A549 (cell line): Measurements from ENCODE around the gene C1orf105.

Experiments used
- CHD2 ChIP-seq: fragments of 150-350 bp; IDR thresholded peaks from 2 replicates; pipeline ENCODE4 v1.6.1; 2014; ENCODE audit warnings: low read length; ENCODE audit not compliant: partially characterized antibody
- EHMT2 ChIP-seq: fragments of 200-600 bp; sonication (generic); IDR thresholded peaks from 2 replicates; pipeline ENCODE4 v1.6.1; 2016; ENCODE audit warnings: antibody characterized with exemption, low read depth, mild to moderate bottlenecking, moderate library complexity
- EP300 ChIP-seq, 2 experiments: fragments of >200 bp; sonication (Bioruptor Twin); formaldehyde crosslinking; IDR thresholded peaks; 2 replicates in 1 of 2; 3 replicates in 1 of 2; pipeline ENCODE4 v1.6.1; 2016 to 2017
- FOSB ChIP-seq: fragments of 250-450 bp; sonication (Bioruptor Pico); IDR thresholded peaks from 2 replicates; pipeline ENCODE4 v1.5.0; 2020; ENCODE audit warnings: mild to moderate bottlenecking, moderate library complexity
- HOXA7 ChIP-seq: fragments of 250-450 bp; sonication (Bioruptor Pico); IDR thresholded peaks from 2 replicates; pipeline ENCODE4 v1.5.0; 2020; ENCODE audit warnings: mild to moderate bottlenecking, moderate library complexity
- KDM1A ChIP-seq: fragments of 200-600 bp; sonication (generic); IDR thresholded peaks from 2 replicates; pipeline ENCODE4 v1.6.1; 2016; ENCODE audit warnings: low read depth, mild to moderate bottlenecking
- MAZ ChIP-seq: fragments of 150-350 bp; IDR thresholded peaks from 2 replicates; pipeline ENCODE4 v1.6.1; 2014; ENCODE audit warnings: antibody characterized with exemption, low read depth, low read length, borderline replicate concordance
- RARB ChIP-seq: fragments of 250-450 bp; sonication (Bioruptor Pico); IDR thresholded peaks from 2 replicates; pipeline ENCODE4 v1.8.0; 2021; ENCODE audit warnings: mild to moderate bottlenecking, moderate library complexity
- ZNF302 ChIP-seq: fragments of 250-450 bp; sonication (Bioruptor Pico); IDR thresholded peaks from 2 replicates; pipeline ENCODE4 v1.9.0; 2021; ENCODE audit warnings: inconsistent platforms, mild to moderate bottlenecking, moderate library complexity
- TF ChIP-seq, protein P1 (sequence below): fragments of 250-450 bp; sonication (Bioruptor Pico); IDR thresholded peaks from 2 replicates; pipeline ENCODE4 v1.5.0; 2021; ENCODE audit warnings: mild to moderate bottlenecking, moderate library complexity, borderline replicate concordance
- TF ChIP-seq, protein P2 (sequence below): fragments of >200 bp; sonication (Bioruptor Twin); formaldehyde crosslinking; IDR thresholded peaks from 3 replicates; pipeline ENCODE4 v1.5.1; 2016
- TF ChIP-seq, protein P3 (sequence below): fragments of >200 bp; sonication (Bioruptor Twin); formaldehyde crosslinking; IDR thresholded peaks from 3 replicates; pipeline ENCODE4 v1.6.1; 2016

DNA sequence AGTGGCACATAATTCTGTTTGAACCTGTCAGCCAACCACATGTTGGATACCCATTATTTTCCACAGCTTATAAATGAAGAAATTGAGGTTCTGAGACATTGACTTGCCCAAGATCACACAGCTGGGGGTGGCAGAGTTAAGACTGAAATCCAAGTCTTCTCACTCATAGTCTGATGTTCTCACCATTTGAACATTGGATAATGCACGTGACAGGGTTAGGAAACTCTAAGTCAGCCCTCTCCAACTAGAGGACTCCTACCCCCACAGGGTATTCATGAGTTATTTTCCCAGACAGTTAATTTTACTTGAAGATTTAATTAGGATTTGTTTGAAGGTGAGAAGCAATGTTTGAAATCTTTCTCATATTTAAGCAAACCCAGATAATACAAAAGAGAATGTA lies 38.1 kb upstream of the C1orf105 start:
- TF ChIP-seq EHMT2 (no peak), EP300 (IDR thresholded peaks at IDR 0.05) (no peak), RARB (CRISPR knock-in tag) (no peak), KDM1A (no peak), FOSB (no peak), MAZ (no peak), ZNF302 (CRISPR knock-in tag) (no peak), HOXA7 (CRISPR knock-in tag) (no peak), CHD2 (no peak)
- TF ChIP-seq, protein P1, sequence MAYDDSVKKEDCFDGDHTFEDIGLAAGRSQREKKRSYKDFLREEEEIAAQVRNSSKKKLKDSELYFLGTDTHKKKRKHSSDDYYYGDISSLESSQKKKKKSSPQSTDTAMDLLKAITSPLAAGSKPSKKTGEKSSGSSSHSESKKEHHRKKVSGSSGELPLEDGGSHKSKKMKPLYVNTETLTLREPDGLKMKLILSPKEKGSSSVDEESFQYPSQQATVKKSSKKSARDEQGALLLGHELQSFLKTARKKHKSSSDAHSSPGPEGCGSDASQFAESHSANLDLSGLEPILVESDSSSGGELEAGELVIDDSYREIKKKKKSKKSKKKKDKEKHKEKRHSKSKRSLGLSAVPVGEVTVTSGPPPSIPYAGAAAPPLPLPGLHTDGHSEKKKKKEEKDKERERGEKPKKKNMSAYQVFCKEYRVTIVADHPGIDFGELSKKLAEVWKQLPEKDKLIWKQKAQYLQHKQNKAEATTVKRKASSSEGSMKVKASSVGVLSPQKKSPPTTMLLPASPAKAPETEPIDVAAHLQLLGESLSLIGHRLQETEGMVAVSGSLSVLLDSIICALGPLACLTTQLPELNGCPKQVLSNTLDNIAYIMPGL, result no peak
- TF ChIP-seq, protein P2, sequence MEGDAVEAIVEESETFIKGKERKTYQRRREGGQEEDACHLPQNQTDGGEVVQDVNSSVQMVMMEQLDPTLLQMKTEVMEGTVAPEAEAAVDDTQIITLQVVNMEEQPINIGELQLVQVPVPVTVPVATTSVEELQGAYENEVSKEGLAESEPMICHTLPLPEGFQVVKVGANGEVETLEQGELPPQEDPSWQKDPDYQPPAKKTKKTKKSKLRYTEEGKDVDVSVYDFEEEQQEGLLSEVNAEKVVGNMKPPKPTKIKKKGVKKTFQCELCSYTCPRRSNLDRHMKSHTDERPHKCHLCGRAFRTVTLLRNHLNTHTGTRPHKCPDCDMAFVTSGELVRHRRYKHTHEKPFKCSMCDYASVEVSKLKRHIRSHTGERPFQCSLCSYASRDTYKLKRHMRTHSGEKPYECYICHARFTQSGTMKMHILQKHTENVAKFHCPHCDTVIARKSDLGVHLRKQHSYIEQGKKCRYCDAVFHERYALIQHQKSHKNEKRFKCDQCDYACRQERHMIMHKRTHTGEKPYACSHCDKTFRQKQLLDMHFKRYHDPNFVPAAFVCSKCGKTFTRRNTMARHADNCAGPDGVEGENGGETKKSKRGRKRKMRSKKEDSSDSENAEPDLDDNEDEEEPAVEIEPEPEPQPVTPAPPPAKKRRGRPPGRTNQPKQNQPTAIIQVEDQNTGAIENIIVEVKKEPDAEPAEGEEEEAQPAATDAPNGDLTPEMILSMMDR, result no peak
- TF ChIP-seq, protein P3, sequence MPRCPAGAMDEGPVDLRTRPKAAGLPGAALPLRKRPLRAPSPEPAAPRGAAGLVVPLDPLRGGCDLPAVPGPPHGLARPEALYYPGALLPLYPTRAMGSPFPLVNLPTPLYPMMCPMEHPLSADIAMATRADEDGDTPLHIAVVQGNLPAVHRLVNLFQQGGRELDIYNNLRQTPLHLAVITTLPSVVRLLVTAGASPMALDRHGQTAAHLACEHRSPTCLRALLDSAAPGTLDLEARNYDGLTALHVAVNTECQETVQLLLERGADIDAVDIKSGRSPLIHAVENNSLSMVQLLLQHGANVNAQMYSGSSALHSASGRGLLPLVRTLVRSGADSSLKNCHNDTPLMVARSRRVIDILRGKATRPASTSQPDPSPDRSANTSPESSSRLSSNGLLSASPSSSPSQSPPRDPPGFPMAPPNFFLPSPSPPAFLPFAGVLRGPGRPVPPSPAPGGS, result no peak
